Endothelial cell of umbilical vein (primary cell): ENCODE data around the gene QPCT. TPM values are rescaled to one million over a fixed set of nuclear protein-coding genes. Genes with fewer than 3 reads are reported as not detected.

ENCODE experiments used
- BruUV-seq: library from RNA; stranded (reverse); fragments of 400-500 nt; replicated peaks from 2 replicates; lab custom pipeline; 2021; lab: Mats Ljungman, UMichigan
- CTCF ChIA-PET: fragments of 300-600, 350-600 bp; sonication (Branson Sonifier 250); formaldehyde crosslinking; loops from one replicate; lab custom pipeline; 2021; ENCODE audit warnings: antibody characterized with exemption, inconsistent platforms; lab: Charles Lee
- POLR2A ChIA-PET: fragments of 300-600, 350-600 bp; sonication (Branson Sonifier 250); formaldehyde crosslinking; loops from one replicate; lab custom pipeline; 2021; ENCODE audit warnings: antibody characterized with exemption, inconsistent platforms; lab: Charles Lee
- DNase-seq: peaks from one replicate; pipeline ENCODE4 v3.0.0-alpha.2; 2011; ENCODE audit warnings: low read depth, low spot score
- FAIRE-seq: peaks from 2 replicates; lab custom pipeline; 2011; peaks lifted over from hg19 to GRCh38; lab: Jason Lieb, UNC
- H2AFZ ChIP-seq: 2 replicates; pipeline ENCODE4 v1.6.0; 2012; ENCODE audit warnings: low read depth, low read length, control low read depth, inconsistent platforms
- H3K27ac ChIP-seq: 2 replicates; pipeline ENCODE4 v1.5.1; 2011; ENCODE audit warnings: low read depth, mild to moderate bottlenecking, control low read depth, low read length, moderate library complexity; ENCODE audit not compliant: insufficient read depth
- H3K27me3 ChIP-seq, 2 experiments: 2 replicates each; pipeline versions ENCODE4 v1.6.0 to v1.6.1; 2011; ENCODE audit warnings: low read length in 2 of 2, mixed read lengths in 1 of 2; ENCODE audit not compliant: control insufficient read depth in 2 of 2, insufficient read depth in 2 of 2
- H3K36me3 ChIP-seq, 2 experiments: 2 replicates in 1 of 2; 3 replicates in 1 of 2; pipeline ENCODE4 v1.5.1; 2011; ENCODE audit warnings: low read length in 2 of 2, mild to moderate bottlenecking in 1 of 2, moderate library complexity in 1 of 2; ENCODE audit not compliant: control insufficient read depth in 2 of 2, insufficient read depth in 2 of 2; ENCODE audit errors: extremely low read depth in 1 of 2
- H3K4me1 ChIP-seq: 3 replicates; pipeline ENCODE4 v1.5.1; 2011; ENCODE audit warnings: mild to moderate bottlenecking, low read length; ENCODE audit not compliant: control insufficient read depth, insufficient read depth; ENCODE audit errors: extremely low read depth
- H3K4me2 ChIP-seq: 2 replicates; pipeline ENCODE4 v1.6.1; 2011; ENCODE audit warnings: low read length, control low read depth, mixed read lengths; ENCODE audit not compliant: insufficient read depth
- H3K4me3 ChIP-seq, 3 experiments: fragments of 200-600 bp in 1 of 3; sonication (generic), shearing (Covaris generic) in 1 of 3; replicated peaks in 1 of 3; 2 replicates each; pipeline ENCODE4 v1.5.1; 2011 to 2016; ENCODE audit warnings: control low read depth in 3 of 3, low read length in 3 of 3, mild to moderate bottlenecking in 2 of 3, inconsistent platforms in 1 of 3, low read depth in 1 of 3, moderate library complexity in 1 of 3; ENCODE audit not compliant: insufficient read depth in 1 of 3
- H3K79me2 ChIP-seq: 2 replicates; pipeline ENCODE4 v1.6.0; 2012; ENCODE audit warnings: low read length, inconsistent platforms; ENCODE audit not compliant: control insufficient read depth, insufficient read depth
- H3K9ac ChIP-seq: replicated peaks from 2 replicates; pipeline ENCODE3; 2011; ENCODE audit warnings: low read length, control low read depth; ENCODE audit not compliant: insufficient read depth; ENCODE audit errors: extremely low read depth
- H3K9me1 ChIP-seq: replicated peaks from 3 replicates; pipeline ENCODE4 v1.6.0; 2011; ENCODE audit warnings: mild to moderate bottlenecking, low read length; ENCODE audit not compliant: control insufficient read depth, insufficient read depth; ENCODE audit errors: extremely low read depth
- H3K9me3 ChIP-seq: replicated peaks from 2 replicates; pipeline ENCODE4 v1.5.1; 2012; ENCODE audit warnings: low read length, inconsistent platforms; ENCODE audit not compliant: control insufficient read depth, insufficient read depth
- H4K20me1 ChIP-seq: replicated peaks from 2 replicates; pipeline ENCODE3; 2011; ENCODE audit warnings: mild to moderate bottlenecking, low read length; ENCODE audit not compliant: control insufficient read depth, insufficient read depth; ENCODE audit errors: extremely low read depth
- FOS ChIP-seq: IDR thresholded peaks from 2 replicates; pipeline ENCODE4 v1.6.1; 2011; ENCODE audit warnings: mild to moderate bottlenecking, low read length, moderate library complexity, borderline replicate concordance; ENCODE audit not compliant: insufficient read depth
- GATA2 ChIP-seq: IDR thresholded peaks from 2 replicates; pipeline ENCODE4 v1.7.0; 2011; ENCODE audit warnings: low read depth, mild to moderate bottlenecking, moderate library complexity, mixed read lengths, low read length; ENCODE audit not compliant: insufficient read length, insufficient read depth
- MYC ChIP-seq: IDR thresholded peaks from one replicate; pipeline ENCODE4 v1.6.1; 2011; ENCODE audit warnings: mild to moderate bottlenecking, low read depth, low read length
- POLR2A ChIP-seq: IDR thresholded peaks from 2 replicates; pipeline ENCODE4 v1.6.1; 2012; ENCODE audit warnings: low read depth, mild to moderate bottlenecking, control low read depth, low read length
- POLR2AphosphoS5 ChIP-seq: IDR thresholded peaks from 2 replicates; pipeline ENCODE4 v1.6.1; 2012; ENCODE audit warnings: low read depth, mild to moderate bottlenecking, control low read depth, low read length, moderate library complexity; ENCODE audit not compliant: insufficient read depth
- dilution Hi-C: fragments of 300-500 bp; cut with MboI; formaldehyde crosslinking; loops from one replicate; pipeline ENCODE4 v1.15.0; 2019; ENCODE audit warnings: low sequenced_read_pairs; ENCODE audit not compliant: extremely low pct_ligation_motif_present
- intact Hi-C: fragments of 100-400 bp; cut with micrococcal nuclease; formaldehyde crosslinking; loops from one replicate; pipeline ENCODE4 v1.10.0; 2022
- polyA plus RNA-seq, 4 experiments: library from polyadenylated mRNA; depleted of rRNA in 3 of 4; stranded (reverse) in 3 of 4; unstranded in 1 of 4; fragments of >200 nt; gene quantifications; 2 replicates each; pipeline versions ENCODE4 v1.2.1 to v1.2.3, GENCODE V29; 2011 to 2012; ENCODE audit warnings: missing spikeins in 1 of 4
- total RNA-seq: library from RNA; stranded (reverse); gene quantifications from 2 replicates; pipeline ENCODE4 v1.2.3, GENCODE V29; 2021
- TF ChIP-seq, protein P1 (sequence below): IDR thresholded peaks from 2 replicates; pipeline ENCODE4 v1.6.1; 2011; ENCODE audit not compliant: insufficient read depth, insufficient read length

Gene QPCT
- total and polyA plus RNA-seq, 2 donors (not counting 3 experiments of a cell fraction or from before 2014, with no cell fraction given) = 12.8 to 17.2 TPM

GRCh38 chr2:37318401-37318800 is 26.0 kb upstream of the QPCT start:
- Histone ChIP-seq H3K4me2 (no peak overlapping the region), H4K20me1 (peaks cover 10% of the 10 kb centered on the region), H3K79me2 (peaks cover 96% of the 10 kb centered on the region), H3K27me3 (no peaks in the 10 kb centered on the region), H3K9me3 (no peaks in the 10 kb centered on the region), H2AFZ (no peak overlapping the region), H3K9ac (no peak overlapping the region), H3K9me1 (no peaks in the 10 kb centered on the region), H3K36me3 (peaks cover 1 to 5% of the 10 kb centered on the region in 2 experiments), H3K27ac (no peak overlapping the region), H3K4me1 (peaks cover 19% of the 10 kb centered on the region), H3K4me3 (no peak overlapping the region)
- ChIA-PET CTCF (interaction anchor here (1.6 kb wide), 1 partner anchor 559 kb away, joined by 4 read pairs; no protein-coding TSS in a partner anchor), POLR2A (no interaction called here)
- BruUV-seq = no TSS peak
- no peak for DNase-seq
- dilution Hi-C loops = no loop called here
- intact Hi-C loops = no loop called here
- TF ChIP-seq POLR2AphosphoS5 (no peak), GATA2 (no peak), MYC (no peak), POLR2A (no peak), FOS (no peak)
- TF ChIP-seq, protein P1, sequence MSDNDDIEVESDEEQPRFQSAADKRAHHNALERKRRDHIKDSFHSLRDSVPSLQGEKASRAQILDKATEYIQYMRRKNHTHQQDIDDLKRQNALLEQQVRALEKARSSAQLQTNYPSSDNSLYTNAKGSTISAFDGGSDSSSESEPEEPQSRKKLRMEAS = no peak
- no peak for FAIRE-seq
